ENCODE data around the gene SNX33.
"Not testable (repeated sequence)": the region's sequence is repeated elsewhere in the genome, so short reads cannot be mapped to it uniquely, and the experiment has no call there.

The SNX33 gene

GRCh38 chr15:75696854-75697259 is 49.1 kb downstream of the SNX33 start:
- Histone ChIP-seq H2AK5ac (ENCODE audit: low read length) (no peak overlapping the region), H3K9ac (ENCODE audit: low read length) (no peak overlapping the region), H3K27me3 (ENCODE audit: insufficient read depth, low read length, poor library complexity) (no peaks in the 10 kb centered on the region), H3K4ac (ENCODE audit: low read depth, low read length) (no peak overlapping the region), H3K56ac (ENCODE audit: low read length) (no peak overlapping the region), H4K5ac (ENCODE audit: low read length) (no peak overlapping the region), H2BK5ac (ENCODE audit: low read length) (no peak overlapping the region), H3K79me2 (ENCODE audit: control insufficient read depth, insufficient read depth, low read length) (no peaks in the 10 kb centered on the region), H3K79me1 (ENCODE audit: low read length) (no peaks in the 10 kb centered on the region), H3K4me2 (ENCODE audit: low read length) (no peak overlapping the region), H4K8ac (ENCODE audit: low read depth, low read length) (no peak overlapping the region), H3K36me3 (ENCODE audit: control insufficient read depth, insufficient read depth, low read length) (no peaks in the 10 kb centered on the region), H3K4me3 (ENCODE audit: low read length) (no peak overlapping the region), H3K4me1 (ENCODE audit: control insufficient read depth, low read depth, low read length) (peaks cover 2% of the 10 kb centered on the region), H2BK120ac (ENCODE audit: low read depth, low read length) (no peak overlapping the region), H3K27ac (ENCODE audit: low read depth, low read length) (no peak overlapping the region), H3K23ac (ENCODE audit: low read length) (no peak overlapping the region), H2BK15ac (replicated peaks; ENCODE audit: low read depth) (no peak overlapping the region), H3K18ac (ENCODE audit: low read length) (no peak overlapping the region)
- no peak for DNase-seq
- WGBS (ENCODE audit: extremely low coverage, insufficient coverage, low lambda C conversion rate), result no CpG with 5 or more reads among the region's 11 CpGs

GRCh38 chr15:75697523-75697922 is 49.8 kb downstream of the SNX33 start:
- Histone ChIP-seq H2BK5ac (ENCODE audit: low read length) (no peak overlapping the region), H4K8ac (ENCODE audit: low read depth, low read length) (no peak overlapping the region), H3K18ac (ENCODE audit: low read length) (no peak overlapping the region), H3K56ac (ENCODE audit: low read length) (no peak overlapping the region), H3K4ac (ENCODE audit: low read depth, low read length) (no peak overlapping the region), H3K4me3 (ENCODE audit: low read length) (no peak overlapping the region), H3K36me3 (ENCODE audit: control insufficient read depth, insufficient read depth, low read length) (no peaks in the 10 kb centered on the region), H3K4me2 (ENCODE audit: low read length) (no peak overlapping the region), H3K27ac (ENCODE audit: low read depth, low read length) (no peak overlapping the region), H3K79me1 (ENCODE audit: low read length) (no peaks in the 10 kb centered on the region), H3K79me2 (ENCODE audit: control insufficient read depth, insufficient read depth, low read length) (no peaks in the 10 kb centered on the region), H3K27me3 (ENCODE audit: insufficient read depth, low read length, poor library complexity) (no peaks in the 10 kb centered on the region), H3K23ac (ENCODE audit: low read length) (no peak overlapping the region), H2AK5ac (ENCODE audit: low read length) (no peak overlapping the region), H3K9ac (ENCODE audit: low read length) (no peak overlapping the region), H3K4me1 (ENCODE audit: control insufficient read depth, low read depth, low read length) (peaks cover 2% of the 10 kb centered on the region), H2BK15ac (replicated peaks; ENCODE audit: low read depth) (no peak overlapping the region), H2BK120ac (ENCODE audit: low read depth, low read length) (no peak overlapping the region), H4K5ac (ENCODE audit: low read length) (no peak overlapping the region)
- no CpG with 5 or more reads among the region's 7 CpGs for WGBS (ENCODE audit: extremely low coverage, insufficient coverage, low lambda C conversion rate)
- no peak for DNase-seq

DNA sequence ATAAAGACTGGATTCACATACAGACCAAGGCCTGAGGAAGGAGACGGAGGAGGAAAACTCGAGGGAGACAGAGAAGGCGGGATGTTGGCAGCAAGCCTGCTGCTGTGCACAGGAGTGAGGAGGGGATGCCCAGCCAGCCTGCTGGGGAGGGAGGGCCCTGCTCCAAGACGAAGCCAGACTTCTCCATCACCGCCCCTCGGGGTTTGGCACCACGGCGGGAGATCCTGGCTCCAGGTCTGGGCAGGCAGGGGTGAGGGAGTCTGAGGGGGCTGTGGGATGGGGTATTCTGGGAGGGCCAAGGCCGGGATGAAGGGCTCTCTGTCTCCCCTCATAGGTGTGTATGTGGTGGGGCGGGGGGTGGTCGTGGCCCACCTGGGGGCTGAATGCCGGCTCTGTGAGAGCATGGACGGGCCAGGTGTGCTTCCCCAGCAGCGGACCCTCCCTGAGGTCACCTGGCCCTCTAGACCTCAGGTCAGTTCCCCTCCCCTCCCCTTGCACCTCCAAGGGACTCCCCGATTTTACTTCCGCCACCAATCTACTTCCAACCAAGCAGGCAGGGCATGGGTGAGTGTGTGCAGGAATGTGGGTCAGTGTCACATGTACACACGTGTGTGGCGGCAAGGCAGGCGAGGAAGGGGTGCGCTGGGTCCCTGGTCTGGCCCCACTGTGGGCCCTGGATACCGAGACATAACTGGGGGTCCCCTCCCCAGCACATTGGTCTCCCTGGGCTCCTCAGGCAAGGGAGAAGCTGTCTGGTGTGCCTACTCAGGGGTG is 50.4 kb downstream of the SNX33 start:
- H3K56ac ChIP-seq (ENCODE audit: low read length); H3K4me1 ChIP-seq (ENCODE audit: control insufficient read depth, low read depth, low read length); H3K36me3 ChIP-seq (ENCODE audit: control insufficient read depth, insufficient read depth, low read length); H3K18ac ChIP-seq (ENCODE audit: low read length); H3K4ac ChIP-seq (ENCODE audit: low read depth, low read length); H3K9ac ChIP-seq (ENCODE audit: low read length); H3K79me1 ChIP-seq (ENCODE audit: low read length); H3K23ac ChIP-seq (ENCODE audit: low read length); DNase-seq; H2BK120ac ChIP-seq (ENCODE audit: low read depth, low read length); H3K4me2 ChIP-seq (ENCODE audit: low read length); H3K79me2 ChIP-seq (ENCODE audit: control insufficient read depth, insufficient read depth, low read length); H2AK5ac ChIP-seq (ENCODE audit: low read length); H3K27me3 ChIP-seq (ENCODE audit: insufficient read depth, low read length, poor library complexity); H3K27ac ChIP-seq (ENCODE audit: low read depth, low read length); H2BK5ac ChIP-seq (ENCODE audit: low read length); H4K5ac ChIP-seq (ENCODE audit: low read length); H4K8ac ChIP-seq (ENCODE audit: low read depth, low read length); H2BK15ac ChIP-seq (replicated peaks; ENCODE audit: low read depth); H3K4me3 ChIP-seq (ENCODE audit: low read length): not testable (repeated sequence)
- no CpG with 5 or more reads among the region's 21 CpGs for WGBS (ENCODE audit: extremely low coverage, insufficient coverage, low lambda C conversion rate)

DNA sequence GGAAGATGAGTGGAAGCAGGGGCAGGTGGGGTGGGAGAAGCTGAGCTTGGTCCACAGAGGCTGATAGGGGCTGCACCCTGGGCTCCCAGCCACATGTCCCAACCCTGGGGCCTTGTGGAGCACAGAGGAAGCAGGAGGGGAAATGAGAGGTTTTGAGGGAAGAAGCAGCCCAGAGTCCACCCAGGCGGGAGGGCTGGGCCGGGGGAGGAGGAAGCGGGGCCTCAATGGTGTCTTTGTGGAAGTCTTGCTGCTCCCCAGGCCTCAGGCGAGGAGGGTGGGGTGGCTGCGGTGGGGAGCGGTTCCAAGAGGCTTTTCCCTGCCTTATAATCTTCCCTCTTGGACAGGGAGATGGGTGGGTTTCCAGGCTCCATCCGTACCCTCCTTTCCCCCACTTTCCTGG is 51.8 kb downstream of the SNX33 start:
- not testable (repeated sequence) for H3K79me2 ChIP-seq (ENCODE audit: control insufficient read depth, insufficient read depth, low read length); H3K56ac ChIP-seq (ENCODE audit: low read length); DNase-seq; H3K4me3 ChIP-seq (ENCODE audit: low read length); H3K4ac ChIP-seq (ENCODE audit: low read depth, low read length); H2BK120ac ChIP-seq (ENCODE audit: low read depth, low read length); H3K9ac ChIP-seq (ENCODE audit: low read length); H3K4me2 ChIP-seq (ENCODE audit: low read length); H4K8ac ChIP-seq (ENCODE audit: low read depth, low read length); H3K79me1 ChIP-seq (ENCODE audit: low read length); H4K5ac ChIP-seq (ENCODE audit: low read length); H2BK15ac ChIP-seq (replicated peaks; ENCODE audit: low read depth); H3K23ac ChIP-seq (ENCODE audit: low read length); H3K27me3 ChIP-seq (ENCODE audit: insufficient read depth, low read length, poor library complexity); H3K36me3 ChIP-seq (ENCODE audit: control insufficient read depth, insufficient read depth, low read length); H2AK5ac ChIP-seq (ENCODE audit: low read length); H3K27ac ChIP-seq (ENCODE audit: low read depth, low read length); H3K4me1 ChIP-seq (ENCODE audit: control insufficient read depth, low read depth, low read length); H3K18ac ChIP-seq (ENCODE audit: low read length); H2BK5ac ChIP-seq (ENCODE audit: low read length)
- no CpG with 5 or more reads among the region's 7 CpGs for WGBS (ENCODE audit: extremely low coverage, insufficient coverage, low lambda C conversion rate)

- not testable (repeated sequence) for H3K79me1 ChIP-seq (ENCODE audit: low read length); H3K56ac ChIP-seq (ENCODE audit: low read length); H3K27me3 ChIP-seq (ENCODE audit: insufficient read depth, low read length, poor library complexity); H3K4ac ChIP-seq (ENCODE audit: low read depth, low read length); H3K36me3 ChIP-seq (ENCODE audit: control insufficient read depth, insufficient read depth, low read length); H4K8ac ChIP-seq (ENCODE audit: low read depth, low read length); H3K4me2 ChIP-seq (ENCODE audit: low read length); H2AK5ac ChIP-seq (ENCODE audit: low read length); H3K4me1 ChIP-seq (ENCODE audit: control insufficient read depth, low read depth, low read length); H3K9ac ChIP-seq (ENCODE audit: low read length); H3K79me2 ChIP-seq (ENCODE audit: control insufficient read depth, insufficient read depth, low read length); H2BK15ac ChIP-seq (replicated peaks; ENCODE audit: low read depth); DNase-seq; H3K27ac ChIP-seq (ENCODE audit: low read depth, low read length); H3K18ac ChIP-seq (ENCODE audit: low read length); H3K4me3 ChIP-seq (ENCODE audit: low read length); H3K23ac ChIP-seq (ENCODE audit: low read length); H2BK5ac ChIP-seq (ENCODE audit: low read length); H4K5ac ChIP-seq (ENCODE audit: low read length); H2BK120ac ChIP-seq (ENCODE audit: low read depth, low read length)
- no CpG with 5 or more reads among the region's 17 CpGs for WGBS (ENCODE audit: extremely low coverage, insufficient coverage, low lambda C conversion rate)
Measured at GRCh38 chr15:75699961-75700874, 52.5 kb downstream of the SNX33 start.

All from mesendoderm (in vitro differentiated cells).